AG09319 (cell line): ENCODE results near the gene NTF4.
A peak's percentile ranks its signal among the peaks of the same experiment; 100 is the strongest.

Experiments
- DNase-seq: peaks from one replicate; pipeline ENCODE4 v3.0.0-alpha.2; 2010; ENCODE audit warnings: low read depth; ENCODE audit errors: extremely low read depth
- TF ChIP-seq, protein P1 (sequence below): IDR thresholded peaks from 2 replicates; pipeline ENCODE4 v1.5.1; 2011; ENCODE audit warnings: low read depth, mild to moderate bottlenecking, inconsistent platforms, low read length, moderate library complexity

NTF4 gene

DNA sequence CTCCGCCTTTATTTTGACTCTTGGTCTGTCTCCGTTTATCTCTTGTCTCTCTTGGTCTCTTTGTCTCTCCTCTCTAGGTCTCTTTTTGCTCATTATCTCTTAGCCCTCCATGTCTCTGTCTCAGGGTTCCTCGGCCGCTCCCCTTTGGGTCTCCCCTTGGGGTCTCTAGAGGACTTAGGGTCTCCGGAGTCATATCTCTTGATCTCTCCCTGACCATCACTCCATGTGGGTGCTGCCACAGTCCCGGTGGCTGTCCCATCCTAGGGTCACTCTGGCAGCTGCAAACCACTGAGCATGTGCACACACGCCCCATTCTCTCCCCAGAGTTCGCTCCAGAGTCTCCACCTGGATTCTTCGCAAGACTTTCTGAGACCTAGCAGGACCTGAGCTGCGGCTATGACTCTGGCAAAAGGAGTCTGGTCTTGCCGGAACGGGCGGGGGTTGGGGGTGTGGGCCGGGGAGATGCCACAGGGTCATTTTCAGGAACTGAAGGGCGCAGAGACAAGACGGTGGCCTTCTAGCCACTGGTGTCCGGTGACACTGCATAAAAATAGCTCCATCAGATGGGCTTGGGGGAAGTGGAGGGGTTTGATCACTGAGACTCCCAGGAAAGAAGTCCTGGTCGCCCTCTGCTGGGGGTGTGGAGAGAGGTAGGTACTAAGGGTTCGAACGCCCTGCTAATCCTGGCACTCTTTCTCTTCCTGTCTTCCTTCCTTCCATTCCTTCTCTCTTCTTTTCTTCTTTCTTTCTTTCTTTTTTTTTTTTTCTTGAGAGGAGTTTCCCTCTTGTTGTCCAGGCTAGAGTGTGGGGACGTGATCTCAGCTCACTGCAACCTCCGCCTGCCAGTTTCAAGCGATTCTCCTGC, 9.1 kb upstream of the NTF4 start:
- TF ChIP-seq, protein P1, sequence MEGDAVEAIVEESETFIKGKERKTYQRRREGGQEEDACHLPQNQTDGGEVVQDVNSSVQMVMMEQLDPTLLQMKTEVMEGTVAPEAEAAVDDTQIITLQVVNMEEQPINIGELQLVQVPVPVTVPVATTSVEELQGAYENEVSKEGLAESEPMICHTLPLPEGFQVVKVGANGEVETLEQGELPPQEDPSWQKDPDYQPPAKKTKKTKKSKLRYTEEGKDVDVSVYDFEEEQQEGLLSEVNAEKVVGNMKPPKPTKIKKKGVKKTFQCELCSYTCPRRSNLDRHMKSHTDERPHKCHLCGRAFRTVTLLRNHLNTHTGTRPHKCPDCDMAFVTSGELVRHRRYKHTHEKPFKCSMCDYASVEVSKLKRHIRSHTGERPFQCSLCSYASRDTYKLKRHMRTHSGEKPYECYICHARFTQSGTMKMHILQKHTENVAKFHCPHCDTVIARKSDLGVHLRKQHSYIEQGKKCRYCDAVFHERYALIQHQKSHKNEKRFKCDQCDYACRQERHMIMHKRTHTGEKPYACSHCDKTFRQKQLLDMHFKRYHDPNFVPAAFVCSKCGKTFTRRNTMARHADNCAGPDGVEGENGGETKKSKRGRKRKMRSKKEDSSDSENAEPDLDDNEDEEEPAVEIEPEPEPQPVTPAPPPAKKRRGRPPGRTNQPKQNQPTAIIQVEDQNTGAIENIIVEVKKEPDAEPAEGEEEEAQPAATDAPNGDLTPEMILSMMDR = peak; percentile 18
- DNase-seq = no peak

DNA sequence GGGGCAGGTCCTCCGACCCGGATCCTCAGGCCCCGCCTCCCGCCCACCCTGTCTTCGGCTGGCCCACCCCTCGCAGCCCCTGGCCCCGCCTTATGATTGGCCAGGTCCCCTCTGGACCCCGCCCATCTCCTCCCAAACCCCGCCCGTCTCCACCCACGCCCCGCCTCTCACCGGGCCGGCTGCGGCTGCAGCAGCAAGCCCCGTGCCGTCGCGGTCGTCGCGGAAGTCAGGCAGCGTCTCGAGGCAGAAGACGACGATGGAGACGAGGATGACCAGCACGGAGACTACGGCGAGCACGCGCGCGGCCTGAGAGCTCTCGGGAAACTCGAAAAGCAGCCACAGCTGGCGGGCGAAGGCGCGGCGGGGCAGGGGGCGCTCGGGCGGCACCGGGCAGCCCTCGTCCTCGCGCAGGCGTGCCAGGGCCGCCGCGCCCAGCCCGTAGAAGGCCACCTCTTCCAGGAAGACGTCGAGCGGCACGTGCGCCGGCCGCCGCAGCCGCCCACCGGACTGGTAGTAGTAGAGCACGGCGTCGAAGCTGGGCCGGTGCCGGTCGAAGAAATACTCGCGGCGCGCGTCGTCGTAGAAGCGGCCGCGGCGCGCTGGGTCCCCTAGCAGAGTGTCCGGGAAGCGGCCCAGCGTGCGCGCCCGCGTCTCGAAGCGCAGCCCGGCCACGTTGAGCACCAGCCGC, 7.4 kb upstream of the NTF4 start:
- TF ChIP-seq, protein P1 = no peak
- no peak for DNase-seq

DNA sequence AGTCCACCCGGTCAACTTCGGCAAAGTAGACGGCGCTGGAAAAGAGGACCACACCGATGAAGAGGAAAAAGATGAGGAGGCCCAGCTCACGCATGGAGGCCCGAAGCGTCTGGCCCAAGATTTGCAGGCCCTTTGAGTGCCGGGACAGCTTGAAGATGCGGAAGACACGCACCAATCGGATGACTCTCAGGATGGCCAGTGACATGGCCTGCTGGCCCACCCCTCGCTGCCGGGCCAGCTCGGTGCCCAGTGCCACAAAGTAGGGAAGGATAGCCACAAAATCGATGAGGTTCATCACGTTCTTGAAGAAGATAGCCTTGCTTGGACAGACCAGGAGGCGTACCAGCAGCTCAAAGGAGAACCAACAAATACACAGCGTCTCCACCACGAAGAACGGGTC, 5.8 kb upstream of the NTF4 start:
- TF ChIP-seq, protein P1 = no peak
- no peak for DNase-seq

DNA sequence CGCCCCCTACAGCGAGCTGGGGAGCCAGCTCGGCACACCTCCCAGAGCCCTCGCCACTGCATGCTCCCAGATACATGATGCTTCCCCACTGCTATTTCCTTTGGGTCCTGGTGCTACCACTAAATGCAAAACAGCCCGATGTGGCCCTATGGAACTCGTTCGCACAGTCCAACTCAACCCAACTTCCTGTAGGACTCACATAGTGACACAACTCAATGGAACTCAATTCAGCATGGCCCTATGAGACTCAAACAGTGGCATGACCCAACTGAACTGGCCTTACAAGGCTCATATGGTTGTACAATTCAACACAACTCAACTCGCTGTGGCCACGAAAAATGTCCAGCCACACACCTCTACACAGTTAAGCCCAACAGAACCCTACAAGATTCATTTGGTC, 4.4 kb upstream of the NTF4 start:
- DNase-seq = no peak

DNA sequence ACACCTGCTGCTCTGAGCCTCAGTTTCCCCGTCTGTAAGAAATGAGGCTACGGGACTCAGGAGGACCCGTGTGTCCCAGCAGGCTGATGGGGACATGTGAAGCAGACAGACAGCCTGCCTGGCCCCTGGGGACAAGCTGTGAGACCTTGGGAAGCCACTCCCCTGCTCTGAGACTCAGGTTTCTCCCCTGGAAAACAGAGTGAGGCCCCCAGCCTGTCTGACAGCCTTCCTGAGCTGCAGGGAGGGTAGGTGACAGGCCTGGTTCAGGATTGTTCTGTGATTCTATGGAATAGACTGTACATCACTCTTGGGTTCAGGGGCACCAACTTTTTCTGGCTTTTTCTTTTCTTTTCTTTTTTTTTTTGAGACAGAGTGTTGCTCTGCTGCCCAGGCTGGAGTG, 2.9 kb upstream of the NTF4 start:
- no peak for DNase-seq
- TF ChIP-seq, protein P1 = no peak

More for the DNA sequence above, 4.4 kb upstream of the NTF4 start:
- TF ChIP-seq, protein P1 = no peak

DNA sequence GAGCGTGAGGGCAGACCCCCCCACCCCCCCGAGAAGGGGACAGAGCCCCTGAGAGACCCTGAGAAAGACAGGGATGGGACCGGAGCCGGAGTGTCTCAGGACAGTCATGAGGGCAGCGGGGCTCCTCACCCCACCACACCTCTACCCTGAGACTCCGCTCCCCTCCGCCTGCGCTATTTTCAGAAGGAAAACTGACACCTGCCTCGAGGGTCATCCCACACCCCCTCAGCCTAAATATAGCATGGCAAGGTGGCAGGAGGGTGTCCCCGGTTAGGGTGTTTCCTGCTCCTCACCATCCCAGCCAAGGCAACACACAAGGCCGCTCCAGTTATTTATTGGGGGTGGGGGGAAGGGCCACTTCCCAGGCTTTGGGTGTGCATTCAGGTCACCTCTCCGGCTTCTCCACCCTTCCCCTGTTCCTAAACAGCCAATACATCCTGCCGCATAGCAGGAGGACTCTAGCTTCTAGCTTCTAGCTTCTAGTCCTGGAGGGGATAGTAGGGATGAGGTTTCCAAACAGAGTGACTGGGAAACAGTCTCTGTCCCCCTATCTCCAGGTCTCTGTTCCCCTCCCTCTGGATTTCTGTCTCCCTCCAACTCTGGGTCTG, 1.4 kb upstream of the NTF4 start:
- TF ChIP-seq, protein P1 = no peak
- no peak for DNase-seq
